H1 (cell line): ENCODE measurements around the gene KDM1A. TPM values are rescaled to one million over a fixed set of nuclear protein-coding genes. Genes with fewer than 3 reads are reported as not detected.

ENCODE experiments used
- CTCF ChIA-PET: fragments of 300-600 bp; sonication (Branson Sonifier 250); formaldehyde crosslinking; loops from one replicate; lab custom pipeline; 2021; ENCODE audit not compliant: partially characterized antibody; lab: Charles Lee
- POLR2A ChIA-PET: fragments of 300-600 bp; sonication (Branson Sonifier 250); formaldehyde crosslinking; loops from one replicate; lab custom pipeline; 2021; ENCODE audit warnings: inconsistent platforms; ENCODE audit not compliant: partially characterized antibody; lab: Charles Lee
- DNase-seq, 2 experiments: peaks; one replicate each; pipeline versions ENCODE4 v3.0.0 to v3.0.0-alpha.2; 2010 to 2022; ENCODE audit warnings: low spot score in 2 of 2, low read depth in 1 of 2, mixed read lengths in 1 of 2
- FAIRE-seq: peaks from 2 replicates; lab custom pipeline; 2011; peaks lifted over from hg19 to GRCh38; lab: Jason Lieb, UNC
- H2AFZ ChIP-seq: 2 replicates; pipeline ENCODE4 v1.8.1; 2012; ENCODE audit warnings: low read length, inconsistent platforms
- H2AK5ac ChIP-seq: 2 replicates; pipeline ENCODE4 v1.6.1; 2013; ENCODE audit warnings: low read depth, low read length
- H2BK120ac ChIP-seq: replicated peaks from 2 replicates; pipeline ENCODE3; 2013; ENCODE audit warnings: low read depth, low read length, inconsistent platforms
- H2BK12ac ChIP-seq: 2 replicates; pipeline ENCODE4 v1.6.1; 2013; ENCODE audit warnings: low read depth, low read length
- H2BK15ac ChIP-seq: 2 replicates; pipeline ENCODE4 v1.6.1; 2013; ENCODE audit warnings: low read length
- H2BK20ac ChIP-seq: 2 replicates; pipeline ENCODE4 v1.6.1; 2013; ENCODE audit warnings: low read length
- H2BK5ac ChIP-seq: 2 replicates; pipeline ENCODE4 v1.6.1; 2013; ENCODE audit warnings: low read depth, low read length
- H3K14ac ChIP-seq: 2 replicates; pipeline ENCODE4 v1.6.1; 2013; ENCODE audit warnings: inconsistent platforms; ENCODE audit not compliant: insufficient read length
- H3K18ac ChIP-seq: 2 replicates; pipeline ENCODE4 v1.6.1; 2013; ENCODE audit warnings: low read length; ENCODE audit errors: extremely low read depth
- H3K23ac ChIP-seq: 2 replicates; pipeline ENCODE4 v1.6.1; 2013; ENCODE audit warnings: inconsistent platforms; ENCODE audit not compliant: insufficient read length
- H3K23me2 ChIP-seq: 2 replicates; pipeline ENCODE4 v1.6.1; 2013; ENCODE audit warnings: low read depth, low read length
- H3K27ac ChIP-seq: 2 replicates; pipeline ENCODE4 v1.6.1; 2011; ENCODE audit warnings: low read depth, low read length, inconsistent platforms
- H3K27me3 ChIP-seq, 4 experiments: replicated peaks in 1 of 4; 1 replicate in 1 of 4; 2 replicates in 3 of 4; pipeline versions ENCODE4 v1.6.1 to v1.8.1; 2011 to 2013; ENCODE audit warnings: low read length in 3 of 4, mild to moderate bottlenecking in 3 of 4, inconsistent platforms in 2 of 4, mixed read lengths in 2 of 4, moderate library complexity in 1 of 4; ENCODE audit not compliant: control insufficient read depth in 3 of 4, insufficient read depth in 3 of 4; ENCODE audit errors: extremely low read depth in 1 of 4
- H3K36me3 ChIP-seq, 4 experiments: 2 replicates each; pipeline versions ENCODE4 v1.6.1 to v1.8.1; 2011 to 2013; ENCODE audit warnings: mild to moderate bottlenecking in 4 of 4, low read length in 3 of 4, moderate library complexity in 2 of 4, control low read depth in 1 of 4, inconsistent platforms in 1 of 4; ENCODE audit not compliant: insufficient read depth in 4 of 4, control insufficient read depth in 2 of 4
- H3K4ac ChIP-seq: replicated peaks from 2 replicates; pipeline ENCODE3; 2013; ENCODE audit warnings: low read length, low read depth, mixed read lengths, inconsistent platforms; ENCODE audit not compliant: insufficient read length
- H3K4me1 ChIP-seq, 4 experiments: replicated peaks in 1 of 4; 1 replicate in 1 of 4; 2 replicates in 3 of 4; pipeline versions ENCODE4 v1.6.1 to v1.8.1; 2011 to 2013; ENCODE audit warnings: low read length in 3 of 4, inconsistent platforms in 2 of 4, mixed read lengths in 1 of 4; ENCODE audit not compliant: insufficient read depth in 4 of 4, control insufficient read depth in 3 of 4
- H3K4me2 ChIP-seq, 2 experiments: 2 replicates each; pipeline versions ENCODE4 v1.6.1 to v1.8.1; 2011 to 2013; ENCODE audit warnings: low read depth in 2 of 2, low read length in 2 of 2, control low read depth in 1 of 2, inconsistent platforms in 1 of 2, mild to moderate bottlenecking in 1 of 2; ENCODE audit not compliant: insufficient read depth in 1 of 2
- H3K4me3 ChIP-seq, 4 experiments: fragments of 200-600, 300-600 bp in 1 of 4; sonication (generic), shearing (Covaris generic), sonication (Bioruptor Twin) in 1 of 4; 2 replicates each; pipeline versions ENCODE4 v1.5.1 to v1.8.1; 2011 to 2016; ENCODE audit warnings: low read length in 4 of 4, low read depth in 3 of 4, control low read depth in 2 of 4, inconsistent platforms in 2 of 4, mild to moderate bottlenecking in 2 of 4, mixed read lengths in 1 of 4, moderate library complexity in 1 of 4; ENCODE audit not compliant: insufficient read depth in 2 of 4; ENCODE audit errors: extremely low read depth in 1 of 4
- H3K56ac ChIP-seq: replicated peaks from 2 replicates; pipeline ENCODE3; 2013; ENCODE audit warnings: low read depth, mild to moderate bottlenecking, mixed read lengths, low read length, inconsistent platforms; ENCODE audit not compliant: insufficient read length
- H3K79me1 ChIP-seq: 2 replicates; pipeline ENCODE4 v1.6.1; 2013; ENCODE audit warnings: low read depth, low read length, control low read depth
- H3K79me2 ChIP-seq, 2 experiments: 2 replicates each; pipeline versions ENCODE4 v1.6.1 to v1.8.1; 2012 to 2013; ENCODE audit warnings: low read length in 2 of 2, mild to moderate bottlenecking in 2 of 2, inconsistent platforms in 1 of 2; ENCODE audit not compliant: insufficient read depth in 2 of 2, control insufficient read depth in 1 of 2
- H3K9ac ChIP-seq, 4 experiments: replicated peaks in 1 of 4; 1 replicate in 1 of 4; 2 replicates in 3 of 4; pipeline versions ENCODE4 v1.6.1 to v1.8.1; 2011 to 2013; ENCODE audit warnings: low read depth in 3 of 4, low read length in 3 of 4, control low read depth in 2 of 4, mild to moderate bottlenecking in 2 of 4, moderate library complexity in 2 of 4, inconsistent platforms in 1 of 4; ENCODE audit errors: extremely low read depth in 1 of 4
- H3K9me3 ChIP-seq, 2 experiments: 2 replicates each; pipeline versions ENCODE4 v1.6.1 to v1.8.1; 2012 to 2013; ENCODE audit warnings: mild to moderate bottlenecking in 2 of 2, moderate library complexity in 2 of 2, control low read depth in 1 of 2, inconsistent platforms in 1 of 2, low read depth in 1 of 2, low read length in 1 of 2, mixed read lengths in 1 of 2; ENCODE audit not compliant: insufficient read depth in 2 of 2
- H4K20me1 ChIP-seq, 2 experiments: replicated peaks in 1 of 2; 2 replicates each; pipeline versions ENCODE3 to v1.8.1; 2011 to 2013; ENCODE audit warnings: inconsistent platforms in 2 of 2, low read length in 2 of 2, mild to moderate bottlenecking in 1 of 2; ENCODE audit not compliant: insufficient read depth in 2 of 2, control insufficient read depth in 1 of 2
- H4K5ac ChIP-seq: 2 replicates; pipeline ENCODE4 v1.6.1; 2013; ENCODE audit warnings: low read length, low read depth, mixed read lengths, inconsistent platforms; ENCODE audit not compliant: insufficient read length
- H4K8ac ChIP-seq: 2 replicates; pipeline ENCODE4 v1.8.0; 2013; ENCODE audit warnings: mild to moderate bottlenecking, moderate library complexity, low read length, inconsistent platforms; ENCODE audit not compliant: insufficient read depth; ENCODE audit errors: extremely low read depth
- H4K91ac ChIP-seq: replicated peaks from 2 replicates; pipeline ENCODE3; 2013; ENCODE audit warnings: low read length, mixed read lengths, inconsistent platforms; ENCODE audit not compliant: insufficient read length
- EZH2 ChIP-seq: fragments of 200-600 bp; sonication (generic); IDR thresholded peaks from 2 replicates; pipeline ENCODE4 v1.7.1; 2012; ENCODE audit warnings: low read depth, mild to moderate bottlenecking, moderate library complexity, low read length, inconsistent platforms; ENCODE audit not compliant: severe bottlenecking
- GTF2F1 ChIP-seq: IDR thresholded peaks from 2 replicates; pipeline ENCODE4 v1.6.1; 2012; ENCODE audit warnings: low read depth, low read length, improper control_type of control experiment, borderline replicate concordance
- NRF1 ChIP-seq: IDR thresholded peaks from 2 replicates; pipeline ENCODE4 v1.6.1; 2011; ENCODE audit warnings: mild to moderate bottlenecking, low read depth, low read length, improper control_type of control experiment
- RAD21 ChIP-seq, 2 experiments: IDR thresholded peaks in 1 of 2; conservative IDR thresholded peaks in 1 of 2; 2 replicates each; pipeline ENCODE4 v1.6.1; 2011; ENCODE audit warnings: low read depth in 2 of 2, low read length in 2 of 2, improper control_type of control experiment in 1 of 2, inconsistent platforms in 1 of 2, mild to moderate bottlenecking in 1 of 2, moderate library complexity in 1 of 2
- RFX5 ChIP-seq: IDR thresholded peaks from 2 replicates; pipeline ENCODE4 v1.6.1; 2011; ENCODE audit warnings: low read depth, low read length, improper control_type of control experiment, borderline replicate concordance
- SAP30 ChIP-seq: fragments of 300-600 bp; sonication (generic); IDR thresholded peaks from 2 replicates; pipeline ENCODE4 v1.7.1; 2012; ENCODE audit warnings: low read length, moderate library complexity, mild to moderate bottlenecking, inconsistent platforms; ENCODE audit not compliant: insufficient read depth, insufficient replicate concordance
- SP1 ChIP-seq: IDR thresholded peaks from 2 replicates; pipeline ENCODE4 v1.6.1; 2011; ENCODE audit warnings: low read depth, low read length
- TCF12 ChIP-seq: IDR thresholded peaks from 2 replicates; pipeline ENCODE4 v1.6.1; 2011; ENCODE audit warnings: low read depth, mild to moderate bottlenecking, low read length
- ZNF274 ChIP-seq: IDR thresholded peaks from 2 replicates; pipeline ENCODE4 v1.7.0; 2012; ENCODE audit warnings: low read length, borderline replicate concordance; ENCODE audit errors: extremely low read depth
- WGBS, 2 experiments: shearing (Covaris generic) in 1 of 2; methylation state at CpG; one replicate each; pipeline versions ENCODE4 v1.1.6 to v1.1.7; 2013 to 2015; ENCODE audit warnings: low lambda C conversion rate in 2 of 2, mixed read lengths in 2 of 2, inconsistent platforms in 1 of 2, low coverage in 1 of 2, missing lambda C conversion rate in 1 of 2; ENCODE audit not compliant: insufficient replicate concordance in 2 of 2, insufficient coverage in 1 of 2, insufficient read length in 1 of 2; ENCODE audit errors: extremely low coverage in 1 of 2, missing lambda C conversion rate in 1 of 2; 5-methylcytosine and 5-hydroxymethylcytosine counted together
- polyA plus RNA-seq, 7 experiments: library from polyadenylated mRNA; depleted of rRNA in 3 of 7; stranded (reverse) in 5 of 7; unstranded in 2 of 7; fragments of >200 nt in 5 of 7; fragments of 200-250 nt in 2 of 7; gene quantifications; 1 replicate in 5 of 7; 2 replicates in 1 of 7; 4 replicates in 1 of 7; pipeline versions ENCODE4 v1.2.1 to v1.2.3, GENCODE V29; 2011 to 2013; ENCODE audit warnings: missing spikeins in 2 of 7, mixed read lengths in 2 of 7
- total RNA-seq: library from RNA; stranded (reverse); fragmentation: NEBNext Ultra II Directional; extraction: Animal tissue kit (Norgen Biotek cat#: 25700); gene quantifications from 2 replicates; pipeline ENCODE4 v1.2.1, GENCODE V29; 2021

KDM1A gene
- total and polyA plus RNA-seq, 2 of the 8 experiments (the other 6 are each of a cell fraction or from before 2014, with no cell fraction given), result 216 to 275 TPM

- CTCF ChIA-PET, result interaction anchor here (0.7 to 27.1 kb wide), 10 partner anchors 9 to 107 kb away, joined by 3 to 705 read pairs (median 3); partner anchors contain the start of gene LUZP1
- H3K4me1 ChIP-seq, result peaks cover 0 to 5% (median 1%) of the 10 kb centered on the region in 4 experiments; a peak in 2 of 7 replicates
- FAIRE-seq, result no peak
These were observed 84.0 kb downstream of the KDM1A start for GRCh38 chr1:23103001-23103889.

More at GRCh38 chr1:23103001-23103889, 84.0 kb downstream of the KDM1A start:
- no peak overlapping the region for H2BK5ac ChIP-seq
- H3K23me2 ChIP-seq, result no peaks in the 10 kb centered on the region; the same call in 1 of the 2 replicates
- TF ChIP-seq SAP30 (no peak), NRF1 (no peak), SP1 (no peak), GTF2F1 (no peak), ZNF274 (no peak), EZH2 (no peak), RAD21 (IDR thresholded peaks at IDR 0.05 in 1 of 2, conservative IDR thresholded peaks at IDR 0.05 in 1 of 2; ENCODE audit: low read depth in 2 of 2, low read length in 2 of 2) (no peak), TCF12 (no peak), RFX5 (no peak)
- H4K91ac ChIP-seq, result no peak overlapping the region
- 88% methylated on average over 10 of the region's 10 CpGs; no CpG with 5 or more reads in 1 of the 2 experiments for WGBS, 2 experiments
- no peak overlapping the region for H3K18ac ChIP-seq
- no peaks in the 10 kb centered on the region for H3K9me3 ChIP-seq
- H3K23ac ChIP-seq, result no peak overlapping the region
- H2BK120ac ChIP-seq, result no peak overlapping the region
- H3K79me1 ChIP-seq, result 0 out of 2 replicates have a peak, but pooled peaks cover 3% of the 10 kb centered on the region
- no peak overlapping the region for H3K56ac ChIP-seq
- H3K4me2 ChIP-seq, result no peak overlapping the region
- no peak overlapping the region for H2BK12ac ChIP-seq
- H3K79me2 ChIP-seq, result peaks cover 0 to 9% of the 10 kb centered on the region in 2 experiments; a peak in 3 of 4 replicates
- H2BK20ac ChIP-seq, result no peak overlapping the region
- H3K27ac ChIP-seq, result no peak overlapping the region
- H3K4me3 ChIP-seq, result no peak overlapping the region
- H4K20me1 ChIP-seq, result peaks cover 8% of the 10 kb centered on the region in 2 experiments
- DNase-seq, result no peak
- H2BK15ac ChIP-seq, result no peak overlapping the region
- H4K8ac ChIP-seq, result no peak overlapping the region
- H2AK5ac ChIP-seq, result no peak overlapping the region
- H3K9ac ChIP-seq, result no peak overlapping the region
- H3K4ac ChIP-seq, result no peak overlapping the region
- H3K36me3 ChIP-seq, result peaks cover 0 to 9% (median 4%) of the 10 kb centered on the region in 4 experiments; a peak in 4 of 8 replicates
- no peak overlapping the region for H4K5ac ChIP-seq
- H2AFZ ChIP-seq, result no peak overlapping the region
- H3K14ac ChIP-seq, result no peak overlapping the region
- POLR2A ChIA-PET, result interaction anchor here (0.8 to 1.3 kb wide), 2 partner anchors 9 to 64 kb away, joined by 3 to 4 read pairs; no protein-coding TSS in a partner anchor
- H3K27me3 ChIP-seq, result no peaks in the 10 kb centered on the region
